WI38 (cell line): ENCODE results near the gene GRIFIN.
A peak's percentile ranks its signal among the peaks of the same experiment; 100 is the strongest.

Experiments
- H3K4me3 ChIP-seq: 2 replicates; pipeline ENCODE4 v1.5.1; 2011; ENCODE audit warnings: low read depth, mild to moderate bottlenecking, control low read depth, low read length
- CTCF ChIP-seq: IDR thresholded peaks from 2 replicates; pipeline ENCODE4 v1.5.1; 2012; ENCODE audit warnings: low read depth, mild to moderate bottlenecking, control low read depth, low read length

The GRIFIN gene

GRCh38 chr7:2481195-2481594, 5.0 kb upstream of the GRIFIN start:
- no peak for TF ChIP-seq CTCF
- H3K4me3 ChIP-seq = no peak overlapping the region

- no peak overlapping the region for H3K4me3 ChIP-seq
- TF ChIP-seq CTCF = no peak
Measured at GRCh38 chr7:2480070-2480408, 3.8 kb upstream of the GRIFIN start.

- TF ChIP-seq CTCF = no peak
- no peak overlapping the region for H3K4me3 ChIP-seq
Measured at GRCh38 chr7:2479276-2480069, 3.3 kb upstream of the GRIFIN start.

GRCh38 chr7:2478800-2479199, 2.6 kb upstream of the GRIFIN start:
- no peak overlapping the region for H3K4me3 ChIP-seq
- no peak for TF ChIP-seq CTCF

GRCh38 chr7:2478399-2478785, 2.2 kb upstream of the GRIFIN start:
- no peak overlapping the region for H3K4me3 ChIP-seq
- no peak for TF ChIP-seq CTCF

GRCh38 chr7:2477447-2478398, 1.5 kb upstream of the GRIFIN start:
- H3K4me3 ChIP-seq = no peak overlapping the region
- TF ChIP-seq CTCF = peak; percentile 88
